ENCODE data around the gene WWOX.

The WWOX gene

DNA sequence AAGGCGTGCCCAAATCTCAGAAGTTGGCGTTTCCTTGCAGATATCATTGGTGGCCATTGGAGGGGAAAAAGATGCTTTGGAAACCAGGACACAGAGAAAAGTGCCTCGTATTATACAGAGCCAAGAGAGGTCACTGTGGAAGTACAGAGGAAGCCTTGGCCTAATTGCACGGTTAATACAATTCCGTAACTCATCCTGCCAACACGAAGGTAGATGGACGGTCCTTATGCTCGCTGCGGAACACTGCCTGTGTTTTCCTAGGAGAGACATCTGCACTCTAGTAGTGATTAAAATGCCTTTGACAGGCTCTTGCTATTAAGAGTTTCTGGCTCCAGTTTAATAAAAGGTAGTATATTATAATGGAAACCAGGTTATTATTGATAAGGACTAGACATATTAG is 536.4 kb downstream of the WWOX start:
- DNase-seq = no peak

DNA sequence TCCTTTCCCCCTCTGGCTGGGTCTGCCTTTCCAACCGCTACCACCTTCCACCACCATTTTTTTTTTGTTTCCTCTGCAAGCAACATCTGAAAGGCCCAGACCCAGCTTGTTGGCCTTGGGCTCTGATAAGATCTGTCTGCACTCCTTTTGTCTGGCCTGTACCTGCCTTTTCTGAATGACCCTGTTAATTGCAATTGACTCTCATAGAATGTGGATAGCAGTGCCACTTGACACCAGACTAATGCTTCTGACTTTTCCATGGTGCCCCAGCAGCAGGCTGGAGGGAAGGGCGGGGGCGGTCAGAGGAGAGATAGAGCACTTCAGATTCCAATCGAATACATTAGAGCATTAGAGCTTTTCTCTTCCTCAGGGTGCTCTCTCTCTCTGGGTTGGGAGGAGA is 538.9 kb downstream of the WWOX start:
- no peak for DNase-seq

GRCh38 chr16:78639775-78640174 is 540.3 kb downstream of the WWOX start:
- no peak for DNase-seq

- no peak for DNase-seq
Observed at GRCh38 chr16:78640886-78641285, 541.4 kb downstream of the WWOX start.

DNA sequence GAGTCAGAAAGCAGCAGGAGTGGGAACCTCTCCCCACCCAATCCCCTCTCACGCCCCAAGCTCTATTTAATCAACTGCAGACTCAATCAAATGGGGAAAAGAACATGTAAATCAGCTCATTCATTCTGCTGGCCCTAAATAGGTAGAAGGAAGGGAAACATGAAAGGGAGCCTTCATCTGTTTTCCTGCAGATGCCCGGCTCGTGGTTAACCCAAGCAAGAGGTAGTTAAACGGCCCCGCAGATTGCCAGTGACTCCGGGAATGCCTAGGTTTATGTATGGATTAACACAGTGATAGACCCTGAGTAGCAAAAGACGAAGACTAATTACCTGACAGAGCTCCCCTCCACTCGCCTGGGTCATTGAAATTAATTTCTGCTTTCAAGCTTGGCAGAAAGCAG is 542.0 kb downstream of the WWOX start:
- no peak for DNase-seq

GRCh38 chr16:78642621-78643285 is 543.3 kb downstream of the WWOX start:
- DNase-seq = no peak

GRCh38 chr16:78645657-78646056 is 546.2 kb downstream of the WWOX start:
- DNase-seq = no peak

- no peak for DNase-seq
Observed at GRCh38 chr16:78647019-78647418, 547.6 kb downstream of the WWOX start.

GRCh38 chr16:78647491-78647890 is 548.0 kb downstream of the WWOX start:
- no peak for DNase-seq

DNA sequence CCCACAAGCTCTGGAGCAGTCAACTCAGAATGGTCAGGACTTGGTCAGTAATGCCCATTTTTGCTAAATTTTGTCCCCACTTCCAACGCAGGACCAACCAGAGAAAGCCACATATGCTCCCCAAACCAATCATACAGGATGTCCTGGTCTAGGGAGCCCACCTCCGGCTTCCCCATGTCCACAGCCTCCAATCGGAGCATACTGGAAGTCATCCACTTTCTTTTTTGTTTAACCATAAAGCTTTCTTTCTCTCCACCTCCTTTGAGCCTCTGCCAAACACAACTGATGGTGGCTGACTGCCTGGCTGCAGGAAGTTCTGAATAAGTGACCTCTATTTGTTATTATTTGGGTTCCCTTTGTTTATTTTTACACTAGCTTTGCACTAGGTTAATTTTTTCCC is 549.1 kb downstream of the WWOX start:
- peak; percentile 62 for DNase-seq

DNA sequence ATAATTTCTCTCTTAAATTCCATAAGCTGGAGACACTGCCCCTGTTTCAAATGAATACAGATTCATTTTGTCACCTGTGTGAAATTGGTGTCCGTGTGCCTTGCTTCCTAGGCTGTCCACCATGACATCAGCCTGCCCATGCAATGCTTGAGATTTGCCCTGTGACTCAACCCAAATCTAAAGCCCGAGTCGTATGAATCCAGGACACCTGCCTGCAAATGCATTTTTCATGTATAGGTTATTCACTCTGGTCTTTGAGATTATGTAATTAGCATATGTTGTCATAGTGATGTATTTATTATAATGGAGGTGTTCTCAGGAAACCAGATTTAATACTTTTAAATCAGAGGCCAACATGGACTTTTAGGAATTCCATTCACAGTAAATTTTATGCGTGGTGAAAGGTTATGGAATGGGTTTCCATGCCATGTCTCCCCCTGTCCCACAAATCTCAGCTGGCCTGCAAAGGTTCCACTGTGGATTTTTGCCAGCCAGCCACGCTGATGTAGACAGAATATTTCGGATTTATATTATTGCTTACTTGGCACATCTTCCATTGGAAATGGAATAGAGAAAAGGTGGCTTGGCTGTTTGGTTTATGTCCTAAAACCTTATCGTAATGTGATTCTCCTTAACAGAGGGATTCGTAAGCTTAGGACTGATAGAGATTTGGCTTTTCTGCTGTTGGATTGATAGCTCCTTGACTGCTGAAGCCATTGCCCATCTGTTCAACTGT is 551.1 kb downstream of the WWOX start:
- DNase-seq = no peak

GRCh38 chr16:78654929-78655328 is 555.5 kb downstream of the WWOX start:
- no peak for DNase-seq

GRCh38 chr16:78655331-78656113 is 556.1 kb downstream of the WWOX start:
- no peak for DNase-seq

DNA sequence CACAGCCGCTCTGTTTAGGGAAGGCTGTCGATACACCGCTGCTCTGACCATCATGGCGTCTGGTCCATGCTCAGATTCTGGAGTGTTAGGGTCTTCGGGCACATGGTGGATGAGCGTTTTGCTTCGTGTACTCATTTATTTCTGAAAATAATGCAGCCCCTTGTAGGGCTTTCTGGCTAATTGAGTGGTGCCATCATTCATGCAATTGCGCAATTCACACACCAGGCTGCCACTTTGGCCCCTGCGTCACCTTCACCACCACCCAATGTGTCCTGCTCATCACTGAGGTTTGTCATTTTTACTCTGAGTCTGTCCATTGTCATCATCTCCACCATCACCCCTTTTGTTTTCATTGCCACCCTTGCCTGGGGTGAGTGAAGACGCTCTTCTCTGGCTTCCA is 557.4 kb downstream of the WWOX start:
- DNase-seq = no peak

DNA sequence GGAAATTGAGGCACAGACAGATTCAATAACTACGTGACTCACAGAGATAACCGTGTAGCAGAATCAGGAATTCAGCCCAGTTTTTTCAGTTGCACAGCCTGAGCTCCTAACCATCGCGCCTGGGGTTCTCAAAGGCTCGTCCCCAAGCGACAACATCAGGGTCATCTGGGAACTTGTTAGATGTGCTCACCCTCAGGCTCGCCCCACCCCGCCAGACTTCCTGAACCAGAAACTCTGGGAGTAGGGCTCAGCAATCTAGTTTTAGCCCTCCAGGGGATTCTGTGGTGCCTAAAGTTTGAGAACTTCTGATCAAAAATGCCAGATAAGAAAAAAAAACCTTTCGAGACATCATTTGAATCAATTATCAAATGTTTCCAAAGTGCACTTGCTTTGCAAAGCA is 559.8 kb downstream of the WWOX start:
- no peak for DNase-seq

GRCh38 chr16:78659668-78660217 is 560.3 kb downstream of the WWOX start:
- DNase-seq = no peak

- DNase-seq = no peak
Observed at GRCh38 chr16:78660795-78661194, 561.3 kb downstream of the WWOX start.

DNA sequence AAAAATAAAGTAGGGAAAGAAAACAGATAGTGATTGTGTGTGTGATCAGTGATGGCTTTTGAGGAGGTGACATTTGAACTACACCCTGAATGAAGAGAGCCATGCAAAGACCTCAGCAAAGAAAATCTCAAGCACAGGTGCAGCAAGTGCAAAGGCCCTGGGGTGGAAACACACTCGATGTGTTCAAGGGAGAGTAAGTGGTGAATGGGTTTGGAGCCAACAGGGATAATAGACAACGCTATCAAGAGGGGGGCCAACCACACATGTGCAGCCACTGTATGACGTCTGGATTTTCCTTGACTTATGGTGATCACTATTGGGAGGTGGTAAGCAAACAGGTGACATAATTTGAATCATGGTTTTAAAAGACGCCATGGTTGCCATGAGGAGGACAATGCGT is 564.2 kb downstream of the WWOX start:
- no peak for DNase-seq

DNA sequence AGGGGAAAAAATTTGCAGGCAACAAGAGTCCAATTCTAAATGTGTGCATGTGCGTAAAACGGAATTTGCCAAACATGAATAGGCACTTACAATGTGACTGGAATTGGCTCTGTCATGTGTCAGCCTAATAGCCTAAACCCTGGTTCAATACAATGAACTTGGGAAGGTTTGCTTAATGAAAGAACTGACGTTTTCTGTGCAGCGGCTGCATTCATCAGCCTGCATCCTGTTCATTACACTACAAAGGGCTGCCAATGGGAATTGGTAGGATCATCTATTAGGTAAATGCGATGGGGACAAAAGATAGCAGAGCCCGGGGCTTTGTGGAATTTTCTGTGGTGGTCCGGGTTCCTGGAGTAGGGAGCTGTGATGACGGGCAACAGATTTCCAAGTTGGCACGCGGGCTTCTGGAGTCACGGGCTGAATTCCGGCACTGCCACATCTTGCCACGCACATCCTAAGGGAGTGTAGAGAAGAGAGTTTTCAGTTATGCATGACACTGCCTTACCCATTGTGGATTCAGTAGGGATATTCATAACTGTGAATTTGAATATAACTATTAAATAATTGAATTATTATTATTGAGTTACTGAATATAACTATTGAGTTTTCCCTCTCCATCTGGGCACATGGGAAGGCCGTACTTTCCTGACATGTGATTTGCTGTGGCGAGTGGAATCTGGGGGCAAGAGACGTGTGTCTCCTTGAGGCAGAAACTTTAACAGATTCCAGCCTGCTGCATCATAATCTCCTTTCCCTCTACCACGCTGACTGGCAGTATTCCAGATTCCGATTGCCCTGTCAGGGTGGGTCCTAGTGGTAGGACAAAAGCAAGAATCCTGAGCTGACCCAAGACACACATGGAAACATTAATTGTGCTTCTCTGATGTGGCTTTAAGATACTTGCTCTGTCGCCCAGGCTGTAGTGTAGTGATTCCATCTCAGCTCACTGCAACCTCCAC is 565.6 kb downstream of the WWOX start:
- no peak for DNase-seq

DNA sequence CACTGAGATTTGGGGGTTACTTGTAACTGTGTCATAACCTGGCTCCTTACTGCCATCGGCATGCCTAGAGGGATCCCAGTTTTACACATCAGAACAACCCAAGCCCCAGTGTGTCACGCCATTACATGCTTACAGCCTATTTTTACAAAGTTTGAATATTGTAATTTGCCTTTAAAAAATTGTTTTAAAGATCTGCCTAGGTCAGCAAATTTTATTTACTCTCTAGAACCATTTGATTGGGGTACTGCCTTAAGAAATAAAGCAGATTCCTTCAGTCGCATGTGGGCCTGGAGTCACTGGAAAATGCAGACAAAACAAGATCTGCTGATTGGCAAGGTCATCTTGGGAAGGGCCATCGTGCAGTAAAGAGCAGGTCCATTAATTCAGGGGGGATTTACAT is 566.9 kb downstream of the WWOX start:
- no peak for DNase-seq

DNA sequence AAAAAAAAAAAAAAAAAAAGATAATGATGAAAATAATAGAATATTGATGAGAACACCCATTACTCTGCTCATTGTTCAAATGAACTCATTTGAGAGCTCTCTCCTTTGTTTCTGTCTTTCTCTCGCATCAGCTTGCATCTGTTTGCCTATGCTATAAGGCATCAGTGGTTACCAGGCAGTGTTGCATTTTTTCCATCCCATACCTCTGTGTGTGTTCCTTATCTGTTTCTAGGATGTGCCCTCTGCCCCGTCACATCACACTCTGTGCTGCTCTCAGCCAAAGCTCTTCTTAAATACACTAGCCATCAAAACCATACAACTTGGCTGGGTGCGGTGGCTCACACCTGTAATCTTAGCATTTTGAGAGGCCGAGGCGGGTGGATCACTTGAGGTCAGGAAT is 568.2 kb downstream of the WWOX start:
- DNase-seq = no peak

GRCh38 chr16:78668393-78668792 is 568.9 kb downstream of the WWOX start:
- no peak for DNase-seq

All from femur (tissue), 1 donor.